ENCODE results near the gene CACNA1S.

- TF ChIP-seq, protein P1, sequence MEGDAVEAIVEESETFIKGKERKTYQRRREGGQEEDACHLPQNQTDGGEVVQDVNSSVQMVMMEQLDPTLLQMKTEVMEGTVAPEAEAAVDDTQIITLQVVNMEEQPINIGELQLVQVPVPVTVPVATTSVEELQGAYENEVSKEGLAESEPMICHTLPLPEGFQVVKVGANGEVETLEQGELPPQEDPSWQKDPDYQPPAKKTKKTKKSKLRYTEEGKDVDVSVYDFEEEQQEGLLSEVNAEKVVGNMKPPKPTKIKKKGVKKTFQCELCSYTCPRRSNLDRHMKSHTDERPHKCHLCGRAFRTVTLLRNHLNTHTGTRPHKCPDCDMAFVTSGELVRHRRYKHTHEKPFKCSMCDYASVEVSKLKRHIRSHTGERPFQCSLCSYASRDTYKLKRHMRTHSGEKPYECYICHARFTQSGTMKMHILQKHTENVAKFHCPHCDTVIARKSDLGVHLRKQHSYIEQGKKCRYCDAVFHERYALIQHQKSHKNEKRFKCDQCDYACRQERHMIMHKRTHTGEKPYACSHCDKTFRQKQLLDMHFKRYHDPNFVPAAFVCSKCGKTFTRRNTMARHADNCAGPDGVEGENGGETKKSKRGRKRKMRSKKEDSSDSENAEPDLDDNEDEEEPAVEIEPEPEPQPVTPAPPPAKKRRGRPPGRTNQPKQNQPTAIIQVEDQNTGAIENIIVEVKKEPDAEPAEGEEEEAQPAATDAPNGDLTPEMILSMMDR (IDR thresholded peaks at IDR 0.05; ENCODE audit: poor library complexity) = no peak
- TF ChIP-seq EZH2phosphoT487 (IDR thresholded peaks at IDR 0.05; ENCODE audit: low read depth, severe bottlenecking, unreplicated experiment) (no peak), EZH2 (IDR thresholded peaks at IDR 0.05; ENCODE audit: borderline replicate concordance) (no peak)
Observed at GRCh38 chr1:201041011-201041410, 71.2 kb downstream of the CACNA1S start.

Measured in hepatocyte (in vitro differentiated cells).